ENCODE data around the gene CTTNBP2NL.
"Not testable (repeated sequence)": the region's sequence is repeated elsewhere in the genome, so short reads cannot be mapped to it uniquely, and the experiment has no call there.

DNA sequence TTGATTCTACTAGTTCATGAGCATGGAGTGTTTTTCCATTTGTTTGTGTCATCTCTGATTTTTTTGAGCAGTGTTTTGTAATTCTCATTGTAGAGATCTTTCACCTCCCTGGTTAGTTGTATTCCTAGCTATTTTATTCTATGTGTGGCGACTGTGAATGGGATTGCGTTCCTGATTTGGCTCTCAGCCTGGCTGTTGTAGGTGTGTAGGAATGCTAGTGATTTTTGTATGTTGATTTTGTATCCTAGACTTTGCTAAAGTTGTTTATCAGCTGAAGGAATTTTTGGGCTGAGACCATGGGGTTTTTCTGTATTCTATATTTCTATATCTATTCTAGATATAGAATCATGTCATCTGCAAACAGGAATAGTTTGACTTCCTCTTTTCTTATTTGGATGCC, 42.1 kb downstream of the CTTNBP2NL start:
- TF ChIP-seq, protein P1, sequence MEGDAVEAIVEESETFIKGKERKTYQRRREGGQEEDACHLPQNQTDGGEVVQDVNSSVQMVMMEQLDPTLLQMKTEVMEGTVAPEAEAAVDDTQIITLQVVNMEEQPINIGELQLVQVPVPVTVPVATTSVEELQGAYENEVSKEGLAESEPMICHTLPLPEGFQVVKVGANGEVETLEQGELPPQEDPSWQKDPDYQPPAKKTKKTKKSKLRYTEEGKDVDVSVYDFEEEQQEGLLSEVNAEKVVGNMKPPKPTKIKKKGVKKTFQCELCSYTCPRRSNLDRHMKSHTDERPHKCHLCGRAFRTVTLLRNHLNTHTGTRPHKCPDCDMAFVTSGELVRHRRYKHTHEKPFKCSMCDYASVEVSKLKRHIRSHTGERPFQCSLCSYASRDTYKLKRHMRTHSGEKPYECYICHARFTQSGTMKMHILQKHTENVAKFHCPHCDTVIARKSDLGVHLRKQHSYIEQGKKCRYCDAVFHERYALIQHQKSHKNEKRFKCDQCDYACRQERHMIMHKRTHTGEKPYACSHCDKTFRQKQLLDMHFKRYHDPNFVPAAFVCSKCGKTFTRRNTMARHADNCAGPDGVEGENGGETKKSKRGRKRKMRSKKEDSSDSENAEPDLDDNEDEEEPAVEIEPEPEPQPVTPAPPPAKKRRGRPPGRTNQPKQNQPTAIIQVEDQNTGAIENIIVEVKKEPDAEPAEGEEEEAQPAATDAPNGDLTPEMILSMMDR (conservative IDR thresholded peaks at IDR 0.05; ENCODE audit: low read length), result not testable (repeated sequence)
- not testable (repeated sequence) for TF ChIP-seq EZH2phosphoT487 (IDR thresholded peaks at IDR 0.05; ENCODE audit: borderline replicate concordance)
